GM12874 (cell line): ENCODE results near the gene TMEM144.

Source experiments
- CTCF ChIP-seq: IDR thresholded peaks from 2 replicates; pipeline ENCODE4 v1.5.1; 2011; ENCODE audit warnings: low read depth, mild to moderate bottlenecking, control low read depth, low read length, moderate library complexity; ENCODE audit not compliant: insufficient read depth

The TMEM144 gene

GRCh38 chr4:158168606-158169005, 41.7 kb upstream of the TMEM144 start:
- no peak for TF ChIP-seq CTCF

- TF ChIP-seq CTCF, result no peak
Measured at GRCh38 chr4:158169506-158169905, 40.8 kb upstream of the TMEM144 start.

GRCh38 chr4:158169931-158170690, 40.2 kb upstream of the TMEM144 start:
- no peak for TF ChIP-seq CTCF

- TF ChIP-seq CTCF, result peak; percentile 73
Measured at GRCh38 chr4:158170691-158171561, 39.4 kb upstream of the TMEM144 start.

GRCh38 chr4:158172261-158173258, 37.7 kb upstream of the TMEM144 start, which contains the start of gene GASK1B:
Gene GASK1B (minus strand): TSS chr4:158173025. CDS start chr4:158171375, 1,650 bp downstream.
- TF ChIP-seq CTCF, result peak; percentile 34; the same call in 1 of the 2 replicates

- no peak for TF ChIP-seq CTCF
Measured at GRCh38 chr4:158176108-158176507, 34.2 kb upstream of the TMEM144 start.

- no peak for TF ChIP-seq CTCF
Measured at GRCh38 chr4:158176776-158177175, 33.5 kb upstream of the TMEM144 start.
